DND-41 (cell line): ENCODE results near the gene ZNF813.

Experiments used
- ATAC-seq: fragments of 200-7000 bp; cut with Tn5 transposase; 3 replicates; pipeline ENCODE4 v1.9.1; 2021; ENCODE audit warnings: low read depth; ENCODE audit not compliant: insufficient read depth
- DNase-seq: peaks from one replicate; pipeline ENCODE4 v3.0.0-alpha.2; 2020
- H2AFZ ChIP-seq: 2 replicates; pipeline ENCODE4 v1.6.0; 2012; ENCODE audit warnings: low read depth, low read length
- H3K27ac ChIP-seq: 2 replicates; pipeline ENCODE4 v1.5.1; 2012; ENCODE audit warnings: low read length, inconsistent platforms
- H3K27me3 ChIP-seq: fragments of 200-600 bp; sonication (generic); 2 replicates; pipeline ENCODE4 v1.6.0; 2012; ENCODE audit warnings: low read length, mild to moderate bottlenecking, inconsistent platforms; ENCODE audit not compliant: insufficient read depth, poor library complexity
- H3K36me3 ChIP-seq: 2 replicates; pipeline ENCODE4 v1.5.1; 2012; ENCODE audit warnings: low read length, inconsistent platforms; ENCODE audit not compliant: insufficient read depth
- H3K4me1 ChIP-seq: 2 replicates; pipeline ENCODE4 v1.5.1; 2012; ENCODE audit warnings: mild to moderate bottlenecking, low read length; ENCODE audit not compliant: insufficient read depth
- H3K4me2 ChIP-seq: 2 replicates; pipeline ENCODE4 v1.6.0; 2012; ENCODE audit warnings: mild to moderate bottlenecking, moderate library complexity, low read length, inconsistent platforms; ENCODE audit not compliant: insufficient read depth
- H3K4me3 ChIP-seq, 2 experiments: fragments of 200-600 bp in 1 of 2; shearing (Covaris generic) in 1 of 2; 2 replicates each; pipeline ENCODE4 v1.5.1; 2012 to 2016; ENCODE audit warnings: inconsistent platforms in 2 of 2, low read length in 2 of 2, mild to moderate bottlenecking in 2 of 2, low read depth in 1 of 2, moderate library complexity in 1 of 2
- H3K79me2 ChIP-seq: 2 replicates; pipeline ENCODE4 v1.6.0; 2012; ENCODE audit warnings: low read length, inconsistent platforms; ENCODE audit not compliant: insufficient read depth
- H3K9ac ChIP-seq: 2 replicates; pipeline ENCODE4 v1.6.0; 2012; ENCODE audit warnings: low read depth, mild to moderate bottlenecking, inconsistent platforms, low read length, moderate library complexity
- H3K9me3 ChIP-seq: 2 replicates; pipeline ENCODE4 v1.5.1; 2012; ENCODE audit warnings: low read length, moderate library complexity, mild to moderate bottlenecking, inconsistent platforms; ENCODE audit not compliant: insufficient read depth, severe bottlenecking
- H4K20me1 ChIP-seq: 2 replicates; pipeline ENCODE4 v1.6.0; 2012; ENCODE audit warnings: low read length; ENCODE audit not compliant: insufficient read depth
- EZH2 ChIP-seq: IDR thresholded peaks from 3 replicates; pipeline ENCODE4 v1.6.1; 2012; ENCODE audit warnings: borderline replicate concordance, low read depth, mild to moderate bottlenecking, moderate library complexity, low read length, inconsistent platforms; ENCODE audit not compliant: severe bottlenecking
- TF ChIP-seq, protein P1 (sequence below): IDR thresholded peaks from 2 replicates; pipeline ENCODE4 v1.5.1; 2012; ENCODE audit warnings: borderline replicate concordance, low read length, moderate library complexity, mild to moderate bottlenecking; ENCODE audit not compliant: poor library complexity, severe bottlenecking; ENCODE audit errors: extremely low read depth

Gene ZNF813

DNA sequence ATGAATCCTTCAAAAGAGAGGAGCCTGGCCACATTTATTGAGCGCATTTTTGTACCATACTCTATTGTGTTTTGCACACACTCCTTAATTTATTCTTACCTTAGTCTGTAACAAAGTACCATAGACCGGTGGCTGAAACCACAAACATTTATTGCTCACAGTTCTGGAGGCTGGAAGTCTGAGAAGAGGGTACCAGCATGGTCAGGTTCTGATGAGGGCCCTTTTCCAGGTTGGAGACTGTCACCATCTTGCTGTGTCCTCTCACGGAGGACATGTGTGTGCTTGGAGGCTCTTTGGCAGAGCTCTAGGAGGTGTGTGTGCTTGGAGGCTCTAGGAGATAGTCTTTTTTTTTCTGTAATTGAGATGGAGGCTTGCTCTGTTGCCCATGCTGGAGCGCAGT is 72.6 kb downstream of the ZNF813 start:
- DNase-seq: no peak
- TF ChIP-seq, protein P1, sequence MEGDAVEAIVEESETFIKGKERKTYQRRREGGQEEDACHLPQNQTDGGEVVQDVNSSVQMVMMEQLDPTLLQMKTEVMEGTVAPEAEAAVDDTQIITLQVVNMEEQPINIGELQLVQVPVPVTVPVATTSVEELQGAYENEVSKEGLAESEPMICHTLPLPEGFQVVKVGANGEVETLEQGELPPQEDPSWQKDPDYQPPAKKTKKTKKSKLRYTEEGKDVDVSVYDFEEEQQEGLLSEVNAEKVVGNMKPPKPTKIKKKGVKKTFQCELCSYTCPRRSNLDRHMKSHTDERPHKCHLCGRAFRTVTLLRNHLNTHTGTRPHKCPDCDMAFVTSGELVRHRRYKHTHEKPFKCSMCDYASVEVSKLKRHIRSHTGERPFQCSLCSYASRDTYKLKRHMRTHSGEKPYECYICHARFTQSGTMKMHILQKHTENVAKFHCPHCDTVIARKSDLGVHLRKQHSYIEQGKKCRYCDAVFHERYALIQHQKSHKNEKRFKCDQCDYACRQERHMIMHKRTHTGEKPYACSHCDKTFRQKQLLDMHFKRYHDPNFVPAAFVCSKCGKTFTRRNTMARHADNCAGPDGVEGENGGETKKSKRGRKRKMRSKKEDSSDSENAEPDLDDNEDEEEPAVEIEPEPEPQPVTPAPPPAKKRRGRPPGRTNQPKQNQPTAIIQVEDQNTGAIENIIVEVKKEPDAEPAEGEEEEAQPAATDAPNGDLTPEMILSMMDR: no peak
- TF ChIP-seq EZH2: no peak
- no peak for ATAC-seq
- no peaks in the 10 kb centered on the region for H3K27me3 ChIP-seq
- H2AFZ ChIP-seq: no peak overlapping the region
- peaks cover 14% of the 10 kb centered on the region for H3K79me2 ChIP-seq
- peaks cover 16% of the 10 kb centered on the region for H3K4me1 ChIP-seq
- H3K27ac ChIP-seq: no peak overlapping the region
- H3K9ac ChIP-seq: no peak overlapping the region
- no peaks in the 10 kb centered on the region for H4K20me1 ChIP-seq
- peaks cover 42% of the 10 kb centered on the region for H3K36me3 ChIP-seq
- no peaks in the 10 kb centered on the region for H3K9me3 ChIP-seq
- no peak overlapping the region for H3K4me3 ChIP-seq
- H3K4me2 ChIP-seq: no peak overlapping the region

DNA sequence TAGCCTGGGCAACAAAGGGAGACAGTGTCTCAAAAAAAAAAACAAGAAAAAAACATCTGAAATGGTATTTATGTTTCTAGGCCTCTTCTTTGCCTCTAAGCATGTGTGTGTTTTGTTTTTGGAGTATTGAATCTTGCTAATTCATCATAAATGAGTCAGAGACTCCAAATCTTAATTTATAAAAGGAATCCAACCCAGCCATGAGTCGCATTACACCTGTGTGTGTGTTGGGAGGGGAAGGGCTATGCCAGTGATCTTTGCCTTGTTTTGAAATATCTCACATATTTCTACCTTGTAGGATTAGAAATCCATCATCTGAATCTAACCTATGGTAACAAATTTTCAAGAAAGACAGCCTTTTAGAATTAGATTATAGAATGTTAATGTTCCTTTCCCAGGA is 74.4 kb downstream of the ZNF813 start:
- DNase-seq: no peak
- no peak overlapping the region for H3K27ac ChIP-seq

DNA sequence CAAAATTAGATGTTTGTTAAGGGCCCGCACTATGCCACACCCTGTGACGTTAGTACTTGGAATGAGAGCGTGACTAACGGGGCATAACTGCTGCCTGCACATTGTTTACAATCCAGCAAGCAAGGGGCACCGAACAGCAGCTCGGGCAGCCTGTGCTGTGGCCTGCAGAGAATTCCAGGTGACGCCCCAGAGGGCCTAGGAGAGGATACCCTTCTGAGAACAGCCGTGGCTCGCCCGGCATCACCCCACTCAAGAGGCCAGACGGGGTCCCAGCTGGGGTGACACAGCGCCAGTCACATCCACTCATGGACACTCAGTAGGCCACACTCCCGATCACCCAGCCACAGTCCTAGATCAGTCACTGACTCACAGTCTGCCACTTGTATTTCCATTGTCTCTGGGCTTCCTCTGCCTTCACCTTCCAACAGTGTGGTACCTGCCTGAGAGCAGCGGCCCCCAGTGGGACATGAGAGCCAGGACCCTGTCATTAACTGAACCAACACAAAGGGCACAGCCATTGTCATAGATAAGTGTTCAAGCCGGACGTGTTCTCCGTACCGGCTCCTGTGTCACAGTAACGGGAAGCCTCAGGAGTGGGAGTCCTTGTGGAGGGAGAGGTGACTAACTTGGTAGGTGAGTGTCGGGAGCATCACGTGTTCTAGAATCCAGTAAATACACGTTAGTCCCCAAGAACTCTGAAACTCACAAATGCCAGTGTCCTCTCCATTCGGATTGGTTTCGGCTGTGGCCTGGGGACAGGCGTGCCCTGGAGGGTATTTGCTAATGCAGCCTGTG is 77.9 kb downstream of the ZNF813 start:
- H3K4me2 ChIP-seq: no peak overlapping the region
- no peak overlapping the region for H2AFZ ChIP-seq
- H3K4me1 ChIP-seq: no peaks in the 10 kb centered on the region
- no peak overlapping the region for H3K9ac ChIP-seq
- peaks cover 3% of the 10 kb centered on the region for H3K79me2 ChIP-seq
- H3K9me3 ChIP-seq: no peaks in the 10 kb centered on the region
- ATAC-seq: no peak
- DNase-seq: no peak
- H3K27ac ChIP-seq: no peak overlapping the region
- no peak for TF ChIP-seq EZH2
- TF ChIP-seq, protein P1: no peak
- H4K20me1 ChIP-seq: no peaks in the 10 kb centered on the region
- no peaks in the 10 kb centered on the region for H3K27me3 ChIP-seq
- H3K4me3 ChIP-seq: no peak overlapping the region
- peaks cover 24% of the 10 kb centered on the region for H3K36me3 ChIP-seq

More for the DNA sequence above, 74.4 kb downstream of the ZNF813 start:
- Histone ChIP-seq H3K27me3 (no peaks in the 10 kb centered on the region), H3K79me2 (peaks cover 17% of the 10 kb centered on the region), H3K4me3 (no peak overlapping the region), H3K4me2 (no peak overlapping the region), H4K20me1 (no peaks in the 10 kb centered on the region), H3K9ac (no peak overlapping the region), H2AFZ (no peak overlapping the region), H3K4me1 (peaks cover 13% of the 10 kb centered on the region), H3K36me3 (peaks cover 47% of the 10 kb centered on the region), H3K9me3 (no peaks in the 10 kb centered on the region)
- no peak for ATAC-seq
- no peak for TF ChIP-seq EZH2
- TF ChIP-seq, protein P1: no peak
